SU-DHL-6 (cell line): ENCODE data around the gene YTHDF1.

Source experiments
- CTCF ChIP-seq: fragments of 200-600 bp; sonication (generic); IDR thresholded peaks from one replicate; pipeline ENCODE4 v1.5.1; 2017; ENCODE audit warnings: antibody characterized with exemption, mild to moderate bottlenecking, low read length, moderate library complexity; ENCODE audit not compliant: insufficient read depth, poor library complexity, severe bottlenecking
- EZH2phosphoT487 ChIP-seq: fragments of 200-600 bp; sonication (generic), shearing (Covaris generic); conservative IDR thresholded peaks from 2 replicates; pipeline ENCODE4 v1.6.1; 2018; ENCODE audit warnings: mild to moderate bottlenecking, antibody characterized with exemption, low read length, moderate library complexity, mixed read lengths

GRCh38 chr20:63202021-63202420, 13.9 kb downstream of the YTHDF1 start:
- TF ChIP-seq CTCF (no peak), EZH2phosphoT487 (no peak)
